ENCODE data around the gene IFRD2.
A peak's percentile ranks its signal among the peaks of the same experiment; 100 is the strongest.

The IFRD2 gene

GRCh38 chr3:50299929-50300680 is 7.9 kb upstream of the IFRD2 start:
- Mint-ChIP-seq H3K4me1 (ENCODE audit: low read depth) (peaks cover 33% of the 10 kb centered on the region), H3K27me3 (no peaks in the 10 kb centered on the region), H3K36me3 (ENCODE audit: low read depth) (peaks cover 20% of the 10 kb centered on the region), H3K27ac (peak overlapping the region; percentile 100), H3K4me3 (peak overlapping the region; percentile 97), H3K9me3 (no peaks in the 10 kb centered on the region)
- DNase-seq = no peak

DNA sequence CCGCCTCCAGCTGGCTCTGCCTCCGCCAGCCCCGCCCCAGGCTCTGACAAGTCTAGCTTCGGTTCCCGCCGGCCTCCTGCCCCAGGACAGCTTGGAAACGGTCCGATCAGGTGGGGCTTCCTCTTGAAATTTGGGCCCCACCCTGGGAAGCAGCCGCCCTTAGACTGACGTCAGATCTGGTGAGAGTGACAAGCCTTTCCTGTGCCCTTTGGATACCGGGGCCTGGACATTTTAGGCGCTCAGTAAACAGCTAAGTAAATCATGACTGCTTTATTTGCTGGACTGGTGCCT is 7.4 kb upstream of the IFRD2 start:
- Mint-ChIP-seq H3K27me3 (no peaks in the 10 kb centered on the region), H3K9me3 (no peaks in the 10 kb centered on the region), H3K4me1 (ENCODE audit: low read depth) (peaks cover 28% of the 10 kb centered on the region), H3K27ac (peak overlapping the region; percentile 100), H3K4me3 (peak overlapping the region; percentile 97), H3K36me3 (ENCODE audit: low read depth) (peaks cover 20% of the 10 kb centered on the region)
- no peak for DNase-seq

- DNase-seq = peak; percentile 99
- H3K36me3 Mint-ChIP-seq (ENCODE audit: low read depth) = peaks cover 20% of the 10 kb centered on the region
- H3K9me3 Mint-ChIP-seq = no peaks in the 10 kb centered on the region
- peak within 1 kb of the TSS; percentile 97 for H3K4me3 Mint-ChIP-seq
- peak within 1 kb of the TSS; percentile 100 for H3K27ac Mint-ChIP-seq
- H3K4me1 Mint-ChIP-seq (ENCODE audit: low read depth) = peaks cover 26% of the 10 kb centered on the region
- H3K27me3 Mint-ChIP-seq = no peaks in the 10 kb centered on the region
These were observed 6.8 kb upstream of the IFRD2 start, which contains the start of the genes HYAL3 and NAA80 for GRCh38 chr3:50298836-50299637. TSS of gene HYAL3 (minus strand) at chr3:50299405. CDS start at chr3:50295602, 3,803 bp downstream. TSS of gene NAA80 (minus strand) at chr3:50299405. CDS start at chr3:50297463, 1,942 bp downstream.

DNA sequence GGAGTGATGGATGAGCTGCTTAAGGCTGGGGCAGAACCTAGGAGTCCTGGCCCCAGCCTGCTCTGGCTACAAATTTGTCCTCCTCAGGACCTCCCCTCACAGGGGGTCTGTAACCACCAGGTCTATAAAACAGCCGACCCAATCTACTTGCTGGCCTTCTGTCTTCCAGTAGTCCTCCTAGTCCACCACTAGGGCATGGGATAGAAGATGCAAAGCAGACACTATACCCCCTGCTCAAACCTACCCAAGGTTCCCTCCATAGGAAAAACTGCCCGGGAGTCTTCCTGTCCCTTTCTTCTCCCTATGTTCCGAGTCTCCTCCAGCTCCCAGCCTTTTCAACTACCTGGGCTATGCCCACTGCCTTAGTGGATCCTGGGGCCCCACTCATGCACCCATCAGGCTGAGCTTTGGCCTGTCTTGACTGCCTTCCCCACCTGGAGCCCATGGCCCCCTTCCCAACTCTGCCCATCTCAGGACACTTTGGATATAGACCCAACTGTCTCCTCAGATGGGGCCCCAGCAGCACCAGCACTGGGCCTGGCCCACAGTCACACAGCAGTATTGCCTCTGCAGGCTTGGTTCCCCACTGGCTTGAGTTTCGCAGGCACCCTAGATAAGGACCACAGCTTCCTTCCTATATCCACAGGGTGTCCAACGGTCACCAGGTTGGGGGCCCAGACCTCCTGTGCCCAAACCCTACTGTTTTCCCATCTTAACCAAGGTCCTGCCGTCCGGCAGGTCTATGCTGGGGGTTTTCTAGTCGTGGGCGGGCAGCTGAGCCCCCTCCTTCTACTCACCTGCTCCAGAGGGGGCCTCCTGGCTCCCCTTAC is 5.9 kb upstream of the IFRD2 start:
- H3K36me3 Mint-ChIP-seq (ENCODE audit: low read depth) = peaks cover 20% of the 10 kb centered on the region
- DNase-seq = no peak
- no peaks in the 10 kb centered on the region for H3K9me3 Mint-ChIP-seq
- peaks cover 27% of the 10 kb centered on the region for H3K4me1 Mint-ChIP-seq (ENCODE audit: low read depth)
- peak overlapping the region; percentile 100 for H3K27ac Mint-ChIP-seq
- H3K27me3 Mint-ChIP-seq = no peaks in the 10 kb centered on the region
- peak overlapping the region; percentile 97 for H3K4me3 Mint-ChIP-seq

DNA sequence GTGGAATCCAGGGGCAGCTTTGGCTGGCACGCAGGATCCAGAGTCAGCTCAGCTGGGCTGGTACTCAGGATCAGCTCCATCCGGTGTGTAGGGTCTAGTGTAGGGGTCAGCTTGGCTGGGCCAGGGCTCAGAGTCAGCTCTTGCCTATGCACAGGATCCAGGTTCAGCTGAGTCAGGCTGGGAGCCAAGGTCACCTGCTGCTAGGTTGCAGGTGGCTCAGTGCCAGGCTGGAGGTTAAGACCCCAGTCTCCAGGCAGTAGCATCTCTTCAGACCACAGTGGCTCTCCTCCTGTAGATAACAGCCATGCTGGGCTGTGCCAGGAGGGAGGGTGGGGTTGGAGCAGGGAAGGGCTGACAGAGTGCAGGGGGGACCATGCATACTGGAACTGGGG is 5.2 kb upstream of the IFRD2 start:
- DNase-seq = no peak
- H3K9me3 Mint-ChIP-seq = no peaks in the 10 kb centered on the region
- no peak overlapping the region for H3K4me3 Mint-ChIP-seq
- H3K4me1 Mint-ChIP-seq (ENCODE audit: low read depth) = peaks cover 34% of the 10 kb centered on the region
- H3K36me3 Mint-ChIP-seq (ENCODE audit: low read depth) = peaks cover 22% of the 10 kb centered on the region
- peak overlapping the region; percentile 14 for H3K27ac Mint-ChIP-seq
- H3K27me3 Mint-ChIP-seq = no peaks in the 10 kb centered on the region

GRCh38 chr3:50296721-50297383 is 4.6 kb upstream of the IFRD2 start:
- Mint-ChIP-seq H3K9me3 (no peaks in the 10 kb centered on the region), H3K4me3 (no peak overlapping the region), H3K36me3 (ENCODE audit: low read depth) (peaks cover 25% of the 10 kb centered on the region), H3K27ac (peak overlapping the region; percentile 14), H3K4me1 (ENCODE audit: low read depth) (peaks cover 35% of the 10 kb centered on the region), H3K27me3 (no peaks in the 10 kb centered on the region)
- DNase-seq = no peak

DNA sequence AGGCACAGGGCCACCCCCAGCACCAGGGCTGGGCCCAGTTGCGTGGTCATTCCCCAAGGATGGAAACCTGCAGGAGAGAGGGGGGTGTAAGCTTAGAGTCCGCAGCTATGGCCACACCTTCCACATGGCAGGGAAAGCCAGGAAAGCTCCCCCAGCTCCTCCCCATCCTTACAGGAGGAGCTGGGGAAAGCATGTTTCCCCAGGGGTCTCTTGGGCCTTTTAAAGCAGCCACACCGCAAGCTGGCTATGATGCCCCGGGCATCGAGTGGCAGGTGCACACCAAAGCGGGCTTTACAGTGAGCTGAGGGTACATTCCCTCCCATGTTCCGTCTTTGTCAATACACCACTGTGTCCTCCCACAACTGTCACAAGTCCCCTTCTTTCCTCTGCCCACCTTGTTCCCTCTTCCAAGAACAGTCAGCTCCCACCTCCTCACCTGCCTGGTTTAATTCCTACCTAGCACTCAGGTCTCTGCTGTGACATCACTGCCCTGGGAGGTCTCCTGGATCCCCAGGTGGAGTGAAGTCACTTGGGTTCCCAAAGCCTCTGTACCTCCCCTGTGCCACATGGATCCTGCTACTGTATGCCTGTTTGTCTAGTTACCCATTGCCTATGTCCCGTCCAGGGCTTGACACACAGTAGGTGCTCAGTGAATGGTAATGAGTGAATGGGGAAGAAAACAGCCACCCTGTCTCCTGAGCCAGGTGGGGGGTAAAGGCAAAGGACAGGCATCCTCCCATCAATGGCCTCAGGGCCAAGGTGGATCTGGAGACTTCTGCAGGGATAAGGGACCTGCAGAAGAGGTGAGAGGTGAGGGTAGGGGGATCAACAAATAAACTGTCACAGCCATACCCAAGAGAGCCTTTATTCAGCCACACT is 3.6 kb upstream of the IFRD2 start:
- Mint-ChIP-seq H3K4me3 (no peak overlapping the region), H3K27me3 (no peaks in the 10 kb centered on the region), H3K4me1 (ENCODE audit: low read depth) (peaks cover 37% of the 10 kb centered on the region), H3K9me3 (no peaks in the 10 kb centered on the region), H3K27ac (no peak overlapping the region), H3K36me3 (ENCODE audit: low read depth) (peaks cover 35% of the 10 kb centered on the region)
- no peak for DNase-seq

GRCh38 chr3:50294492-50295403 is 2.5 kb upstream of the IFRD2 start:
- DNase-seq = no peak
- H3K27ac Mint-ChIP-seq = no peak overlapping the region
- H3K9me3 Mint-ChIP-seq = no peaks in the 10 kb centered on the region
- H3K36me3 Mint-ChIP-seq (ENCODE audit: low read depth) = peaks cover 46% of the 10 kb centered on the region
- H3K4me1 Mint-ChIP-seq (ENCODE audit: low read depth) = peaks cover 36% of the 10 kb centered on the region
- no peaks in the 10 kb centered on the region for H3K27me3 Mint-ChIP-seq
- no peak overlapping the region for H3K4me3 Mint-ChIP-seq

DNA sequence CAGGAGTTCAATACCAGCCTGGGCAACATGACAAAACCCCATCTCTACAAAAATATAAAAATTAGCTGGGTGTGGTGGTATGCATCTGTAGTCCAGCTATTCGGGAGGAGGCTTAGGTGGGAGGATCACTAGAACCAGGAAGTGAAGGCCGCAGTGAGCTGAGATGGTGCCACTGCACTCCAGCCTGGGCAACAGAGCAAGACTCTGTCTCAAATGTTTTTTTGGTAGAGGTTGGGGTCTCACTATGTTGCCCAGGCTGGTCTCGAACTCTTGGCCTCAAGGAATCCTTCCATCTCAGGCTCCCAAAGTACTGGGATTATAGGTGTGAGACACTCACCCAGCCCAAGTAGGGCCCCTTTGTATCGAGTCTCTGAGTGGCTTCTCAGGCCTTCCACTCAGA is 1.9 kb upstream of the IFRD2 start:
- DNase-seq = no peak
- H3K9me3 Mint-ChIP-seq = no peaks in the 10 kb centered on the region
- peaks cover 38% of the 10 kb centered on the region for H3K4me1 Mint-ChIP-seq (ENCODE audit: low read depth)
- no peak overlapping the region for H3K27ac Mint-ChIP-seq
- H3K27me3 Mint-ChIP-seq = no peaks in the 10 kb centered on the region
- H3K36me3 Mint-ChIP-seq (ENCODE audit: low read depth) = peaks cover 51% of the 10 kb centered on the region
- H3K4me3 Mint-ChIP-seq = no peak overlapping the region

GRCh38 chr3:50293079-50293801 is 1.0 kb upstream of the IFRD2 start:
- H3K4me3 Mint-ChIP-seq = peak overlapping the region; percentile 95

GRCh38 chr3:50290161-50290641 is 2.0 kb downstream of the IFRD2 start:
- Mint-ChIP-seq H3K4me1 (ENCODE audit: low read depth) (peaks cover 28% of the 10 kb centered on the region), H3K27ac (peak overlapping the region; percentile 95), H3K9me3 (no peaks in the 10 kb centered on the region), H3K4me3 (peak overlapping the region; percentile 95), H3K36me3 (ENCODE audit: low read depth) (peaks cover 71% of the 10 kb centered on the region), H3K27me3 (no peaks in the 10 kb centered on the region)
- DNase-seq = no peak

More at GRCh38 chr3:50293079-50293801, 1.0 kb upstream of the IFRD2 start:
- no peak for DNase-seq
- Mint-ChIP-seq H3K27me3 (no peaks in the 10 kb centered on the region), H3K9me3 (no peaks in the 10 kb centered on the region), H3K27ac (peak overlapping the region; percentile 95), H3K36me3 (ENCODE audit: low read depth) (peaks cover 56% of the 10 kb centered on the region), H3K4me1 (ENCODE audit: low read depth) (peaks cover 36% of the 10 kb centered on the region)

DNA sequence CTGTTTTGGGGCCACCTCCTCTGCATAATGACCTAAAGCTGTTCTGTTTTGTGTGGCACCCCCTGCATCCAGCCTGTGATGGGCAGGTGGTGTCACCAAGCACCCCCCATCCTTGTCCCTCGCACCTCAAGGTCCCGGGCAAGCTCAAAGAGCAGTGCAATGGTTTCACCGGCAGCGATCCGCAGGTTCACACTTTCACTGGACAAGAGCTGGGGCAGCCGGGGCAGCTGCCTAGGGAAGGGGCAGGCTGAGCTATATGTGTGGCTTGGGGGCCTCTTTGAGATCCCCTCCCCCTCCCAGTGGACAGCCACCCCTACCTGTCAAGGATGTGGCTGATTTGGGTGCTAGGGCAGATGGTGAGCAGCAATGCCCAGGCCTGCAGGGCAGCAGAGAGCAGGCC is 3.1 kb downstream of the IFRD2 start:
- Mint-ChIP-seq H3K4me1 (ENCODE audit: low read depth) (peaks cover 28% of the 10 kb centered on the region), H3K9me3 (no peaks in the 10 kb centered on the region), H3K27me3 (no peaks in the 10 kb centered on the region), H3K27ac (peak overlapping the region; percentile 44), H3K4me3 (peak overlapping the region; percentile 95), H3K36me3 (ENCODE audit: low read depth) (peaks cover 75% of the 10 kb centered on the region)
- DNase-seq = no peak
